ENCODE results near the gene CYSTM1.

DNA sequence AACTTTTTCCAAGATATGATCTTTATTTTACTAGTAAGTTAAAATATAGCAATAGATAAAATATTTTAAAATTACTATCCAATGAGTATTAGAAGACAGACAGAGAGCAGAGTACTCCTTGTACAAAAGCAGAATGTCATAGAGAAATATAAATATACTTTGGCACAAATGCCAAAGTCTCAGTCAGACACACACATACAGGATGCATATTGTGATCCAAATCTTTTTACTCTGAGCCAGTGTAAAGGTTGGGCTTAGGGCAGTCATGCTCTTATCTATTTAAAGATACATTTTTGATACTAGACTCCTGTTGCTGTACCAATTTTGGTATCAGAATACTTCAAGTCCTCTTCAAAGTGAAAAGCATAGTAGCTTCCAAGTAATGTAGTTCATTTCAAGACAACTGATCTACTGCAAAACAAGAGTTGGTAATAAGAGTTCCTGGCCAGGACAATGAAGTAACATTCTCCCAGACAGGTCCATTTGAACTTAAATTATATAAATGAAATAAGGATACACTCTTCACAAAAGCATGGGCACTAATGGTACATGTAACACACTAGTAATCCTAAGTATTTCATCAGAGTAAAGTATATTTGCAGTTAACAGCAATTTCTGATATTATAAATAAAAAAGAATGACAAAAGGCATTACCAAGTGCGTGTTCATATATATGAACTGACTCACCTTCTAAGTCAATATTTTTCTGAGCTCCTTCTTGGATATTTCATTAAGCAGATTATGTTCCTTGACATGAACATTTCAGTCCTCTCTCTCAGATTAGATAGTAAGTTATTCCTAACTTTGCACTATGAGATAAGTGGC is 117.4 kb downstream of the CYSTM1 start:
- TF ChIP-seq, protein P1, sequence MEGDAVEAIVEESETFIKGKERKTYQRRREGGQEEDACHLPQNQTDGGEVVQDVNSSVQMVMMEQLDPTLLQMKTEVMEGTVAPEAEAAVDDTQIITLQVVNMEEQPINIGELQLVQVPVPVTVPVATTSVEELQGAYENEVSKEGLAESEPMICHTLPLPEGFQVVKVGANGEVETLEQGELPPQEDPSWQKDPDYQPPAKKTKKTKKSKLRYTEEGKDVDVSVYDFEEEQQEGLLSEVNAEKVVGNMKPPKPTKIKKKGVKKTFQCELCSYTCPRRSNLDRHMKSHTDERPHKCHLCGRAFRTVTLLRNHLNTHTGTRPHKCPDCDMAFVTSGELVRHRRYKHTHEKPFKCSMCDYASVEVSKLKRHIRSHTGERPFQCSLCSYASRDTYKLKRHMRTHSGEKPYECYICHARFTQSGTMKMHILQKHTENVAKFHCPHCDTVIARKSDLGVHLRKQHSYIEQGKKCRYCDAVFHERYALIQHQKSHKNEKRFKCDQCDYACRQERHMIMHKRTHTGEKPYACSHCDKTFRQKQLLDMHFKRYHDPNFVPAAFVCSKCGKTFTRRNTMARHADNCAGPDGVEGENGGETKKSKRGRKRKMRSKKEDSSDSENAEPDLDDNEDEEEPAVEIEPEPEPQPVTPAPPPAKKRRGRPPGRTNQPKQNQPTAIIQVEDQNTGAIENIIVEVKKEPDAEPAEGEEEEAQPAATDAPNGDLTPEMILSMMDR (IDR thresholded peaks at IDR 0.05): no peak
- TF ChIP-seq POLR2A (IDR thresholded peaks at IDR 0.05): no peak

All from body of pancreas (tissue), 4 donors.